ENCODE data around the gene OCLN.

GRCh38 chr5:69454460-69455249 is 37.9 kb upstream of the OCLN start:
- TF ChIP-seq POLR2A (IDR thresholded peaks at IDR 0.05) (no peak), POLR2AphosphoS5 (IDR thresholded peaks at IDR 0.05; ENCODE audit: insufficient read depth in 1 of 2, low read depth in 1 of 2) (no peak)
